ENCODE results near the gene TCEANC.
"Not testable (repeated sequence)": the region's sequence is repeated elsewhere in the genome, so short reads cannot be mapped to it uniquely, and the experiment has no call there.

TCEANC gene

DNA sequence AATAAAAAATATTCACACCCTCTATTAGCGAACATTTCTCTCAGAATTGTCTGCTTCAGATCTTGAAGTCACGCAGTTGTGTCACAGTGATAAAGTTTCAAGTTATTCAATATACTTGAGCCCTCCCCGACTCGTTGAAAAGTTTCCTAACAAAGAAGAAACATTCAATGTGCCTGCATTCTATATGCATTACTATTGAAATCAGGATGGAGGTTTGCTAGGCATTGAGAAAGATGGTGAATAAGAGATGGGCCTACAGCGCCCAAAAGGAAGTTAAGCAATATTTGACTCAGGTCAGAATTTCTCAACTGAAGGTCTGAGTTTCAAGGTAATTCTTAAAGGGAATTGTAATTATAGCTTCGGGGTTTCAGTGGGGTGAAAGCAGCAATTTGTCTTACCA is 6.1 kb downstream of the TCEANC start:
- no peak for DNase-seq

DNA sequence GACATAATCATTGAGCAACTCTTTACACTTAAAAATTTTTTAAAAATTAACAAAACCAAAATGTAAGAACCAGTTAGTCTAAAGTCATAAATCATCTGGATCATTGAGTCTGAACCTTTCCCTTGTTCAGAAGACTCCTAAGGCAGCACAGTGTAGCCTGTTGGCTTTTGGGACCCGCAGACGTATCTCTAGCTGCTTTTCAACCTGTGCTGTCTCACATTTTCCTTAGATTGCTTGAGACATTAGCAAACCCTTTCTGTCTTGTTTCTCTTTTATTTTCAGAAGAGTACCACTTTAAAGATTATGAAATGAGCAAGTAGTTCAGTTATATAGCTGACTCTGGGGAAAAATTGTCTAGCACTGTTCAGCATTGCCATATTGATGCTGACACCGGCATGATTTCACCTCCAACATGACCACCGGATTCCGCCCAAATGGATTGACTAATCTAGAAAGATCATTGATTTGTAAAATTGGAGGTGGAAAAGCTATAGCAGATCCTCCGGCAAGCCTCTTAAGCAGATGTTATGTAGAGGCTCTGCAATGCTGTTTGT is 8.9 kb downstream of the TCEANC start:
- no peak for DNase-seq

DNA sequence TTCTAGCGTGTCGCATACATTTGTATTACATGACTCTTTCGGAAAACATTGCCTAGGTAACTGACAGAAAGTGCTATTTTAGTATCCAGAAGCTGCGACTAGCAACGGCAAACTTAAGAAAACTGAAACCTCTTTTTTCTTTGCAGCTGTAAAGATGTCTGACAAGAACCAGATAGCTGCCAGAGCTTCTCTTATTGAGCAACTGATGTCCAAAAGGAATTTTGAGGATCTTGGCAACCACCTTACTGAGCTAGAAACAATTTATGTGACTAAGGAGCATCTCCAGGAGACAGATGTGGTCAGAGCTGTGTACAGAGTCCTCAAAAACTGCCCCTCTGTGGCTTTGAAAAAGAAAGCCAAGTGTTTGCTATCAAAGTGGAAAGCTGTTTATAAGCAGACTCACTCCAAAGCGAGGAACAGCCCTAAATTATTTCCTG is 9.4 kb downstream of the TCEANC start:
- no peak for DNase-seq

DNA sequence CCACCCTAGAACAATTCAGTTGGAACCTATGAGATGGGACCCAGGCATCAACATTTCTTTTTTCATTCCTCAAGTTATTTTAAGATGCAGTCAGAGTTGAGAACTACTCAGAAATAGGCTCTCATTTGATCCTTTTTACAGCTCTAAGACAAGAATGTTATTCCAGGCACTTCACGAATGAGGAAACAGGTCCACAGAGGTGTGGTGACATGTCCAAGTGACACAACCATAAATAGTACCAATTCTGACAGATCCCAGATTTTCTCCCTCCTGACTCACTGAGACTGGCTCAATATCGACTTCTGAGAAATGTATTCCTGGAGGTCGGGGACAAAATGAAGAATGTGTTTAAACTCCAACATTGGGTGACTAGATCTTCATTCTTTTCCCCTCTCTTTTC is 11.1 kb downstream of the TCEANC start:
- no peak for DNase-seq

DNA sequence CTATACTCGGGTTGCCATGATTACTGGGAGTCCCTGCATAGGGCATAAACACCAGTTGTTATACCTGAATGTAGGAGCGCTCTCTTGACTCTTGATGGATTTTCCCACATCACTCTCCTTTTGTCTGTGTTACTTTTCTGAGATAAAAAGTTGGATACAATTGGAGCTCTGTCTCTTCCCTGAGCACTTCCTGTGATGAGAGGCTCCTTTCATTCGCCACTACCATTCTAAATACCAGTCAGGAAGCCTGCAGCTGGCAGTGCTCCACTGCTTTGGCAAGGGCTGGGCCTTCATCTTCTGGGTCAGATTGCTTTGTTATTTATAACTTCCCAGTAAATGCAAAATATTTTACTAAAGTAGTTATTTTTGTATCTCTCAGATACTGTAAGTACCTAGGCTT is 13.9 kb downstream of the TCEANC start:
- DNase-seq = no peak

DNA sequence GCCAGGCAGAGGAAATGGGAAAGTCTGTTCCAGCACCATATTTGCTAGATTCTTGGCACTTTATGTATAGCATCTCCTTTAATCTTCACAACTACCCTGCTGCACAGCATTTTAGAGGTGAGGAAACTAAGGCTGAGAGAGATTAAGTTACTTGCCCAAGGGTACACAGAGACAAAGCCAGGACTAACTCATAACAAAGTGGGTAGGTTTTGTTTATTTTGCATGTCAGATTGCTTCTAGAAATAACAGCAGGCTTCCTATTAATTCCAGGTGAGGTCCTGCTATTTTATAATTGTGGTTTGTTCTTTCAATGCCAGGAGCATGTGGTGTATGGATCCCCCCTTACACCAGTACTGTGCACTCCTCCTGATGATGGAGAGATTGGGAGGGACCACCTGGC is 15.0 kb downstream of the TCEANC start:
- DNase-seq = no peak

DNA sequence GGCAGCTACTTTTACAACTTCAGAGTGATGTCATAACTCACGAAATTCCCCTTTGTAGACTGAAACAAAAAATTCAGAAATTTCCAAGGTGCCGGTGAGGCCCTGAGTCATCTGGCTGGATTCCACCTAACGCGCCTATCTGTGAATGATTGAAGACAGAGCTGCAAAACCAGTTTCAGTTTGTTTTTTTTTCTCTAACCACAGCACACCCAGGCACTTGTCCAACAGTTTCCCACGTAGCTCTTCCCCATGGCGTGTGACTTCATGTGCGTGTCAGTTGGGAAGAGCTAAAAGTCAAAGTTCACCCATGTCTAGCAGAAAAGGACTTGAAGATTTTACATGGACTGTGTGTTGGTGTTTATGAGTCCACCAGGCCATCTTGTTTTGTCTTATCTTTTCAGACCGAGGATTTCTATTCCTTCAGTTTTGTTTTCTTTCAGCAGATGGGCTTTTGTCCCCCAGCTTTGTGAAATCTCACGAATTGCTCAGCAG is 16.4 kb downstream of the TCEANC start:
- DNase-seq = no peak

DNA sequence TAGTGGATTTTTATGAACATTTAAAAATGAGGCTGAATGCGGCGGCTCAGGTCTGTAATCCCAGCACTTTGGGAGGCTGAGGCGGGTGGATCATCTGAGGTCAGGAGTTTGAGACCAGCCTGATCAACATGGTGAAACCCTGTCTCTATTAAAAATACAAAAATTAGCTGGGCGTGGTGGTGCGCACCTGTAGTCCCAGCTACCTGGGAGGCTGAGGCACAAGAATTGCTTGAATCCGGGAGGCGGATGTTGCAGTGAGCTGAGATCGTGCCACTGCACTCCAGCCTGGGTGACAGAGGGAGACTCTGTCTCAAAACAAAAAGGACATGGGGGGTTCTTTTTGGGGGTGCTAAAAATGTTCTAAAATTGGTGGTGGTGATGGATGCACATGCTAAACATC is 16.8 kb downstream of the TCEANC start:
- DNase-seq = not testable (repeated sequence)

DNA sequence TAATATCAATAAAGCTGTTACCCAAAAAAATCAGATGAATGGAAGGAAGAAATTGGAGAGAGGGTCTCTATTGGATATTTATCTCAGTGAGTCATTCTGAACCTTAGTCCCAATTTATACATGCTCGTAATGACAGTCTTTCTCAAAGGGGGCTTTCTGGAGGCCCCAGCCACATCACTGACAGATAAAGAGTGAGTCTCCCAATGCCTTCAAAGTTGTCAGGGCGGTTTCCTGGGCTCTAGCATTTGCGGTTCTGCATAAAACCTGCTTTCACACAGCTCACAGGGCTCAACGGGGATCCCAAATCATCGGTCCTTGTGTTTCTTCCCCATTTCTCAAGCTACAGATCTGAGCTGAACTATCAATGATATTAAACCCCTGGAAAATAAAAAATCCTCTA is 17.3 kb downstream of the TCEANC start:
- no peak for DNase-seq

DNA sequence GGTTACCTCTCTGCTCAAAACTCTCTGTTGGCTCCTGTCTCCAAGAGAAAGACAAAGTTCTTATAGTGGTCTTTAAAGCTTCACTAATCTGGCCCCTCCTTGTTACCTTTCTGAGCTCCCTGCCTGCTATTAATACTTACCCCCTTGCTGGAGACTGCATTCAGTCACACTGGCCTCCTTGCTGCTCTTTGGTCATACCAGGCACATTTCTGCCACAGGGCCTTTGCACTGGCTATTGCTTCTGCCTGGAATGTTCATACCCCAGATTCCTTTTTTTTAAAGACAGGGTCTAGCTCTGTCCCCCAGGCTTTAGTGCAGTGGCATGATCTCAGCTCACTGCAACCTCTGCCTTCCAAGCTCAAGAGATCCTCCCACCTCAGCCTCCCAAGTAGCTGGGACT is 20.1 kb downstream of the TCEANC start:
- no peak for DNase-seq

DNA sequence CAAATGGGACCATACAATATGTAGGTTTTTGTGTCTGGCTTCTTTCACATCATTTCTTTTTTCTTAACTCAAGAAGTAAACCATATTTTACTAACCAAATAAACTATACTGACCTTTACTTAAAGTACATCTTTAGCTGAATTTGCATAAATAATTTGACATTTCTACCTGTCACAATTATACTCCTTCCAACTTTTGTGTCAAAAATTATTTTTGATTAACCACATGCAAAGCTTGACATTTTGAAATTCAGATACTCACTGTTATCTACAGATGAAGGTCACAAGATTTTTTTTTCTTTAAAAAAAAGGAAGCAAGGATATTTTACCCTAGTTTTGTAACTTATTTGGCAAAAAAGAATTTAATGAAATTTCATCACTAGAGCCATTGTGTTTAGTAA is 23.9 kb downstream of the TCEANC start:
- DNase-seq = no peak

DNA sequence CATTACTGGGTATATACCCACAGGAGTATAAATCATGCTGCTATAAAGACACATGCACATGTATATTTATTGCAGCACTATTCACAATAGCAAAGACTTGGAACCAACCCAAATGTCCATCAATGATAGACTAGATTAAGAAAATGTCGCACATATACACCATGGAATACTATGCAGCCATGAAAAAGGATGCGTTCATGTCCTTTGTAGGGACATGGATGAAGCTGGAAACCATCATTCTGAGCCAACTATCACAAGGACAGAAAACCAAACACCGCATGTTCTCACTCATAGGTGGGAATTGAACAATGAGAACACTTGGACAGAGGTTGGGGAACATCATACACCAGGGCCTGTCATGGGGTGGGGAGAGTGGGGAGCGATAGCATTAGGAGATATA is 26.8 kb downstream of the TCEANC start:
- not testable (repeated sequence) for DNase-seq

DNA sequence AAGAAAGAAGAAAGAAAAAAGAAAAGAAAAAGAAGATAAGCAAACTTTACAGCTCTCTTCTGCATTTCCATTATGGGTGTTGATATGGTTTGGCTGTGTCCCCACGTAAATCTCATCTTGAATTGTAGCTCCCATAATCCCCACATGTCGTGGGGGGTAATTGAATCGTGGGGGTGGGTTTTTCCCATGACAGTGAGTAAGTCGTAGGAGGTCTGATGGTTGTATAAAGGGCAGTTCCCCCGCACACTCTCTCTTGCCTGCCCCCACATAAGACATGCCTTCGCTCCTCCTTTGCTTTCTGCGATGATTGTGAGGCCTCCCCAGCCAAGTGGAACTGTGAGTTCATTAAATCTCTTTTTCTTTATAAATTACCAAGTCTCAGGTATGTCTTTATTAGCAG is 28.7 kb downstream of the TCEANC start:
- no peak for DNase-seq

DNA sequence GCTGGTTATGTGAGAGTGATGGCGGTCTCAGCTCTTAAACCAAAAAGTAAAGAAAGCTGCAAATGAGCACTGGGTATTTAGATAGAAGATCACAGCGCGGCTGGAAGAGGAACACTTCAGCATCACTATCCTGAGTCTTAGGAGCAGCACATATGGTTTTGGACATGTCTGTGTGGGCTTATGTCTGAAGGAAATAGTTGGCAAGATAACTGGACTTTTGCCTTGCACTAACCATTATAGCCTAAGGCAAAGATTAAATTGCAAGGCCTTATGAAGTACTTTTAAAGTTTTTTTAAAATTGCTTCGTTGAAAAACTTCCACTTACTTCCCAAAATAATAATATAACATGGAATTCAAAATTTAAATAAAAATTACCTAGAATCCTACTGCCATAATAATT is 31.4 kb downstream of the TCEANC start:
- DNase-seq = no peak

DNA sequence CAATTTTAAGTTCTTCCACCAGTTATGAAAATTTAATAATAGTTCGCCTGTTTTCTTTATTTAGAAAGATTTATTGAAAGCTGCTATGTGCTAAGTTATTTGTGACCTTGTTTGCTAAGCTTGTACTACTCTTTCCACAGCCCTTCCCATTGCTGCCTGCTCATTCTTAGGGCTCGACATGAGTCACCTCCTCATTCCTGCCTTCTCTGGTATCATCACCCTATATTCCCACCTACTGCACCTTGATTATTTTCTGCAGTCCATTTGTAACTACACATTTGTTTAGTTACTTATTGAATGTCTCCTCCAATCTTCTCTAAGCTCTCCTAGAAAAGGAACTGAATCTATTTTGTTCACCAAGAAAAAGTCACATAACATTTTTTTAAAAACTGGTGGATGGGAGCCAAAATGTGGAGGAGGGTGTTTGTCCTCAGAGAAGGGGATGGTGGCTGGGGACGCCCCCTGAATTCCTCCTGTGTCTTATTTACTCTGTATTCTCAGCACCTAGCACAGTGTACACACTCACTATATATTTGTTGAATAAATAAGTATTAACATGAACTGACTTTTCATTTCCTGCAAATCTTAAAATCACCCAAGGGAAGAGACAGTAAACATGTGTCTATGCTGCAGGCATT is 32.3 kb downstream of the TCEANC start:
- DNase-seq = no peak

DNA sequence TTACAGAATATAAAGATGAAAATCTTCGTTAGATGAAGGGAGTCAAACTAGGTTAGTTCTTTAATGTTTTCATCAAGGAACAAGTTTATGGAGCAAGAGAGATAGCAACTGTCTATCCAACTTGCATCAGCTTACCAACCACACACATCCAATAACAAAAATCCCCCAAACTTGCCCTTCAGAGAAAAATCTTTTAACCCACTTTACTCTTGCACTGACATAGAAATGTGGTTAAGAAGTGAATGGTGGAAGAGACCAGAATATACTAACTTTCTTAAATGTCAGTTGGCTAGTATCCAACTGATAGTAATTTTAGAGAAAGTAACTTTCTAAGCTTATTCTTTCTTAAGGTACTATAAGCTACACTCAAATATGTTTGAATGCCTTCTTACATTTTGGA is 34.3 kb downstream of the TCEANC start:
- no peak for DNase-seq

DNA sequence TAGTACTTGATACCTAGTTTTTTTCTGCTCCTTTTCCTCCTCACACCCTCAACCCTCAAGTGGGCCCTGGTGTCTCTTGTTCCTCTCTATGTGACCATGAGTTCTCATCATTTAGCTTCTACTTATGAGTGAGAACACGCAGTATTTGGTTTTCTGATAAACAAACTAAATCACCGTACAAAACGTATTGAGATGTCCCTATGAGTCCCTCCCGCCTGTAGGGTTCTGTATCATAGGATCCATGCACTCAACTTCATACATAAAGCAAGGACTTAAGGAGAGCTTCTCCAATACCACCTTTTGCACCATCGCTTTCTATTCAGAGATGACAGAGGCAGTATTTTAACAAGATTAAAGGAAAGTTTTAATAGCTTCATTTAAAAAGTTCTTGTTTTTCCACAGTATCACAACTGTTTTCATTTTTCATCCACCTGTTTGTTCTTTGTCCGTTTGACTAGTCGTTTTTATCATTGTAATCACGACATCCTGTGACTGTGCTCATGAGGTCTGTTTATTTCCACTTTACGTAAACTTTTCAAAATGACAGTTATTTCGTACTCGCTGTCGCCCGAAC is 35.5 kb downstream of the TCEANC start:
- DNase-seq = no peak

DNA sequence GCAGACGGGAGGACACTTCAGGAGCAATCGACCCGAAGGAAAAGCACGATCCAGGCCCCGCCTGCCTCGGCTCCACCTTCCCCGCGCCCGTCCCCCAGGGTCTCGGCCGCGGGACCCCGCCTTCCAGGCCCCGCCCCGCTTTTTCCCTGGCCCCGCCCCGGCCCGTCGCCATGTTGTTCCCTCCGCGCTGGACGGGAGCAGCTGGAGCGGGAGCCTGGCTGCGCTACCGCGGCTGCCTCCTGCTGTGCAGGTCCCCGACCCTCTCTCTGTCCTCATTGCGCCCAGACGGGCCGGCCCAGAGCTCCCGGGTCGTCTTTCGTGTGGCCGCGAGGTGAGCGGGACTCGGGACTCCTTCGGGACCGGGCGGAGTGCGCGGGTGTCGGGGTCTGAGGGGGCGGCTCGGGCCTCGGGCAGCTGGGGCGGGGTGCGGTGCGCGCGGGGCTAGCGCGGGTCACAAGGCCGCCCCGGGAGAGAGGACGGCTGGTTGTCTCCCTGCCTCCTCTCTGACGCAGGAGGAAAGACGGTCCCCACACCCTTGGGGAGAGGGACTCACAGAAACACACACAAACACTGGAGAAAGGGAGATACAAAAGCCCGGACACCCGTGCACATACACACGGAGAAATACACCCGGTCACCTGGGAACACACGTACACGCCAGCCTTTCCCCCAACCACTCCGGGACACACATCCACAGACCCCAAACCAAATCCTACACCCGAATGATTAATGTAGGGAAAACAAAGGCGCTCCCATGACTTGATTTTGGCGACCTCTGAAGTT is 36.2 kb downstream of the TCEANC start, which contains the start of gene RAB9A:
Gene RAB9A, plus strand, starts transcription at position 171 of the 783 bp plus-strand sequence. CDS start 19,619 bp downstream, outside the sequence.
- DNase-seq = peak; percentile 70

DNA sequence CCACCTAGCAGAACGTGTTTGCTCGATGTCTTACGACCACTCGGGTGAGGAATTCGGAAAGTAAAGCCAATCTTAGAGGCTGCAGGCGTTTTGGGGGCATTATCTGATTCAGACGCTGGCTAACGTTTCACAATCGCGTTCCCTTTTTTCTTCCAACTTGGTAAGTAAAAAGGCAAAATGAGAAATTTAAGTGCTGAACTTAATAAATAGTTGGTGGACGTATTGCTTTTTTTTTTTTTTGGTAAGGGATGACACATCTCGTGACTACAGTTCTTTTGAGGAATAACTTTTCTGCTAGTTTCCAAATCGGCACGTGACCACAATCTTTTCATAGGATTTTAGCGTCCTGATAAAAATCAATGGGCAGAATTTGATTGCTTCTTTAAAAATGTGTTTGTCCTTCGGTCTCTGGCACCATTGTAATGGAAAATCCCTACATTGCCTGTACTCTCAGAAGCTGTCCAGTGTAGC is 36.8 kb downstream of the TCEANC start:
- no peak for DNase-seq

DNA sequence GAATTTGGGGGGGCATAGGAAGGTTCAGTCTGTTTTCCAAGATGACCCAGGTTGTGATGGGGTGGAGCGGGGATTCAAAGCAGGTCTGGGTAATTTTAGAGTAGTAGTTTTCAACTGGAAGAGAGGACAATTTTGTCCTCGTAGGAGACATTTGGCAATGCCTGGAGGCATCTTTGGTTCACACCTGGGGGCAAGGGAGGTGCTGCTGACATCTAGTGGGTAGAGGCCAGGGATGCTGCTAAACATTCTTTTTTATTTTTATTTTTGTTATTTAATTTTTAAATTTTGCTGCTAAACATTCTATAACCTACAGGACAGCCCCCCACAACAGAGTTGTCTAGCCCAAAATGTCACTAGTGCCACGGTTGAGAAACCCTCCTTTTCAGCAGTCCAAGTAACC is 37.9 kb downstream of the TCEANC start:
- no peak for DNase-seq

DNA sequence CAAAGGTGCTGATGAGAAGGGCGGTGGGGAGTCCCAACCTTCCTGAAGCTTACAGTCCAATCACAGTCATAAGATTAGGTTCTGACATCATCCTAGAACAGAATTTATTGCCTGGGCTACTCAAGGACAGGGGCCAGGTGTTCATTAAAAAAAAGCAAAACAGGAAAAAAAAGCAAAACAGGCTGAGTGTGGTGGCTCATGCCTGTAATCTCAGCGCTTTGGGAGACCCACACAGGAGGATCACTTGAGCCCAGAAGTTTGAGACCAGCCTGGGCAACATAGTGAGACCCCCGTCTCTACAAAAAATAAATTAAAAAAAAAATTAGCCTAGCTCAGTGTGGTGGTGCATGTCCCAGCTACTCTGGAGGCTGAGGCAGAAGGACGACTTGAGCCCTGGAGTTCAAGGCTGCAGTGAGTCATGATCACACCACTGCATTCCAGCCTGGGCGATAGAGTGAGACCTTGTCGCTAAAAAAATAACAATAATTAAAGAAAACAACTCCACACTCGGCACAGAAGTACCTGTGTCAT is 39.0 kb downstream of the TCEANC start:
- no peak for DNase-seq

DNA sequence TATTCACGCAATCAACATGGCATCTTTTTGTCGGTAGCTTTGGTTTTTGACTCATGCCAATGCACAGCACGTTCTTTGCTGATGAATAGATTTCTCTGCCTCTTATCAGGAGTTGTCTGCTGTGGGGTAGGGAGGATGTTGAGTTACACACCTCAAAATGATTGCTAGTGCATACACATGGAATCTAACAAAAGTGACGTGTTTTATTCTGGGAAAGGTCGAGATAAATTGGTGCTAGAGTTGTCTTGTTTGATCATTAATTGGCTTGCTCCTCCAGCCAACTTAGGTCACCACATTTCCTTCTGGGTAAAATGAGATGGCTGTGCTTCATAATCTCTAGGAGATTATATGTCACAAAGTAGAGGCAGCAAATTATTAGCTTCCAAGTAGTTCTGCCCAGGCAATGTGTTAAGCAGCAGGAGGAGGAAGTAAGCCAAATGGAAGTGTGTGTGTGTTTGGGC is 39.9 kb downstream of the TCEANC start:
- no peak for DNase-seq

DNA sequence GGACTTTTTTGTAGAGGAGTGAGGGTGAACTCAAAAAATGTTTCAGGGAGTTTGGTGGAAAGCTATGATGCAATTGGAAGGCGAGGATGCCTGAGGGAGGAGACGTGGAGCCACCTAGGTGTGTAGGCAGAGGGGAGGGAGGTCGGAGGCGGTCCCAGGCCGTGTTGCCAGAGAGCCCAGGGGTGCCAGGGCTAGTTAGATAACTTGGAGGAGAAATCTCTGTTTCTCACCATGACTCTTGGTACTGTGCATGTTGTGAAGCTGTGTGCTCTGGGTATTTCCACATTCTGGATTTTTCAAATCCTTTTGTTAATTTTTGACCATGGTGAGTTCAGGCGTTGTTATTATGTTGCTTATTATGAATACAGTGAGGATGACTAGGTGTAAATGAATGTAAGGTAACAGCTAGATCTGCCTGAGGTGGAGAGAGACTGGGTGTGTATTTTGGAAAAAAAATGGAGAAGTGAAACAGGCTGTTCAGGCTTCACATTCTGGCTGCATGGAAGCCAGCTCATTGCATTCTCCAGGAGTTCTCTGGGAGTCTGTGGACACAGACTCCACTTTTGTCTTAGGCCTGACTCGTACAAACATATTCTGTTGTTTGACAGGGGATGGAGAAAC is 40.5 kb downstream of the TCEANC start:
- no peak for DNase-seq
